HG02852 (cell line): ENCODE data around the gene GOLGA3.
A peak's percentile ranks its signal among the peaks of the same experiment; 100 is the strongest.
"Not testable (repeated sequence)": the region's sequence is repeated elsewhere in the genome, so short reads cannot be mapped to it uniquely, and the experiment has no call there.

Experiments
- ATAC-seq: cut with Tn5 transposase; IDR thresholded peaks from one replicate; pipeline ENCODE4 v1.9.1; 2021; ENCODE audit warnings: mild to moderate bottlenecking, moderate library complexity; ENCODE audit not compliant: unreplicated experiment

GOLGA3 gene

DNA sequence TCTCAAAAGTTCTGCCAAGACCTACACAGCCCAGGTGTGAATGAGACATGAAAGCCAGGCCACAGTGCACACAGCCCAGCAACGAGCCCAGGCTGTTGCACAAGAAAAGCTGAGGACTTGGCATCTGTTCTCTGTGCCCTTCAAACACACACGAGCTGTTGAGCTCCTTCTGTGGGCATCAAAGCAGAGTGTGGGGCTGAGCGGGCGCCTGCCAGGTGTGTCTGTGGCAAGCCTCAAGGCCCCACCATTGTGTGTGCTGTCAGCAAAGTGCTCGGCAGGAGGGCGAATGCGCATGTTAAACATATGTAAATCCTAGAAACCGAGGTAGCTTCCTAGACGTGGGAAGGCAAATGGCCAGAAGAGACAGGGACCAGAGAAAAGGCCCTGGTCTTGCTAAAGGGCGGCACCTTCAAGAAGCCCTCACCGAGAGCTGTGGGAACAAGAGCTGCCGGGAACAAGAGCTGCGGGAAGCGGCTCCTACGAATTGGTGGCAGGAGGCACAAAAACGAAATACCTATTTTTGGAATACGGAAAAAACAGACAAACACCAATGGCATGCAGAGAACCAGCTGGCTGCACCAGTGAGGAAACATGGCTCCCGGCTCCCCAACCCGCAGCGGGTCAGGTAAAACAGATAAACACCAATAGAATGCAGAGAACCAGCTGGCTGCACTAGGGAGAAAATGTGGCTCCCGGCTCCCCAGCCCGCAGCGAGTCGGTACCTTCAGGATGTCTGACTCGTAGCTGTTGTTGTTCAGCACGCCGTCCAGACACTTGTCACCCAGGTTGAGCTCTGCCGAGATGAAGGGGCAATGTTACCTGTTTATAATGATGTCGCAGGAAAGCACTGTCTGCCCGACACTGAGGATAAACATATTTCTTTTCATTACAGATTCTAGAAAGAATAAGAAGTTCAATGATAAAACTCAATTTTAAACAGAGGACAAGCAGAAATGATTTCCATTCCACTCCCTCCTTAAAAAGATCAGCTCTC, 19.0 kb upstream of the GOLGA3 start:
- no peak for ATAC-seq

GRCh38 chr12:132844681-132845080, 16.0 kb upstream of the GOLGA3 start:
- ATAC-seq, result not testable (repeated sequence)

- no peak for ATAC-seq
Observed at GRCh38 chr12:132842449-132843045, 13.9 kb upstream of the GOLGA3 start.

- ATAC-seq, result no peak
Observed at GRCh38 chr12:132841151-132841550, 12.5 kb upstream of the GOLGA3 start.

DNA sequence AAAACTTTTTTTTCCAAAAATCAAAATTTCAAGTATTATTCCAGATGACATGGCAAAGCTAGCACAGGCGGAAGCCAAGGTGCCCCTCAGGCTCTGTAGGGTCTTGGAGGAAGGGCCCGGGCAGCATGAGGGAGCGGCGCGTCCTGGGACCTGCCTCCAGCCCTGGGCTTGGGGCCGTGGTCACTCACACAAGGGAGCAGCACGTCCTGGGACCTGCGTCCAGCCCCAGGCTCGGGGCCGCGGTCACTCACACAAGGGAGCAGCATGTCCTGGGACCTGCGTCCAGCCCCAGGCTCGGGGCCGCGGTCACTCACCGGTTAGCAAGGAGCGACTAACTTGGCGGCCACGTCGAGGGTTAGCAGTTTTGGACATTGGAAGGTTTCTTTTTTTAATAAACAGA, 11.9 kb upstream of the GOLGA3 start:
- no peak for ATAC-seq

GRCh38 chr12:132839558-132840235, 11.0 kb upstream of the GOLGA3 start:
- no peak for ATAC-seq

GRCh38 chr12:132838410-132839080, 9.9 kb upstream of the GOLGA3 start:
- ATAC-seq, result no peak

- ATAC-seq, result no peak
Observed at GRCh38 chr12:132837693-132838409, 9.2 kb upstream of the GOLGA3 start.

GRCh38 chr12:132836795-132837331, 8.2 kb upstream of the GOLGA3 start:
- ATAC-seq, result no peak

DNA sequence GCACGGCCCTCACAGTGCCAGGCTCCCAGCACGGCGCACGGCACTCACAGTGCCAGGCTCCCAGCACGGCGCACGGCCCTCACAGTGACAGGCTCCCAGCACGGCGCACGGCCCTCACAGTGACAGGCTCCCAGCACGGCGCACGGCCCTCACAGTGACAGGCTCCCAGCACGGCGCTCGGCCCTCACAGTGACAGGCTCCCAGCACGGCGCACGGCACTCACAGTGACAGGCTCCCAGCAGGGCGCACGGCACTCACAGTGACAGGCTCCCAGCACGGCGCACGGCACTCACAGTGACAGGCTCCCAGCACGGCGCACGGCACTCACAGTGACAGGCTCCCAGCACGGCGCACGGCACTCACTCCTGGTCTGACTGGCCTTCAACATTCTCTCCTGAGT, 7.6 kb upstream of the GOLGA3 start:
- not testable (repeated sequence) for ATAC-seq

DNA sequence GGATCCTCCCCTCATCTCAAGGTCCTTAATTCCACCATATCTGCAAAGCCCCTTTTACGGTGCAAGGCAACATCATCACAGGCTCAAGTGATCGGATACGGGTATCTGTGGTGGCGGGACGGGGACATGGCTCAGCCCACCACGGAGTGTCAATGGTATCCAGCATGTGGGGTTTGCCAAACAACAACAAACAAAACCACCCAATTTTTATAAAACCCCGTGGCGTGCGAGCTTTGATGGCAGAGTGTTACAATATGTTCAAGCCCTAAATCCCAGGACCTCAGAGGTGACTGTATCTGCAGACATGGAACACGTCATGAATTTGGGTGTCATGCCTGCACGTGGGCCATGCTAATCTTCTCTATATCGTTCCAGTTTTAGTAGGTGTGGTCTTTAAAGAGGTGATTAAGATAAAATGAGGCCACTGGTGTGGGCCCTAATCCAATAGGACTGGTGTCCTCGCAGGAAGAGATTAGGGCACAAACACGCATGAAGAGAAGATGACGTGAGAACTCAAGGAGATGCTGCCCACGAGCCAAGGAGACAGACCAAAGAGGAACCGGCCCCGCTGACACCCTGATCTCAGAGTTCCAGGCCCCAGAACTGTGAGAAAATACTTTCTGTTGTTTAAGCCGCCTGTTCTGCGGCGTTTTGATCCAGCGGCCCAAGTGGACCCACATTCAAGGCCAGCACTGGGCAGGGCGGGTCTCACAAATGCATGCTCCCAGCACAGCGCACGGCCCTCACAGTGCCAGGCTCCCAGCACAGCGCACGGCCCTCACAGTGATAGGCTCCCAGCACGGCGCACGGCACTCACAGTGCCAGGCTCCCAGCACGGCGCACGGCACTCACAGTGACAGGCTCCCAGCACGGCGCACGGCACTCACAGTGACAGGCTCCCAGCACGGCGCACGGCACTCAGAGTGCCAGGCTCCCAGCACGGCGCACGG, 6.7 kb upstream of the GOLGA3 start:
- ATAC-seq, result no peak

- no peak for ATAC-seq
Observed at GRCh38 chr12:132834181-132834711, 5.6 kb upstream of the GOLGA3 start.

- ATAC-seq, result no peak
Observed at GRCh38 chr12:132833341-132833740, 4.7 kb upstream of the GOLGA3 start.

DNA sequence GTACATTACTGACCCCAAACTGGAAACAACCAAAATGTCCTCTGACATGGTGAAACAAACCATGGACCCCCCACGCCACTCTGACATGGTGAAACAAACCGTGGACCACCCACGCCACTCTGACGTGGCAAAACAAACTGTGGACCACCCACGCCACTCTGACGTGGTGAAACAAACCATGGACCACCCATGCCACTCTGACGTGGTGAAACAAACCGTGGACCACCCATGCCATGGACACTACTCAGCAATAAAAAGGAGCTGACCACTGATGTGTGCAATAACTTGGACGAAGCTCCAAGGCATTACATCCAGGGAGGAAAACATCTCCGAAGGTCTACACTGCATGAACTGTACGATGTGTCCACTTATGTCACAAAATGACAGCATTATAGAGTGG, 3.1 kb upstream of the GOLGA3 start:
- no peak for ATAC-seq

DNA sequence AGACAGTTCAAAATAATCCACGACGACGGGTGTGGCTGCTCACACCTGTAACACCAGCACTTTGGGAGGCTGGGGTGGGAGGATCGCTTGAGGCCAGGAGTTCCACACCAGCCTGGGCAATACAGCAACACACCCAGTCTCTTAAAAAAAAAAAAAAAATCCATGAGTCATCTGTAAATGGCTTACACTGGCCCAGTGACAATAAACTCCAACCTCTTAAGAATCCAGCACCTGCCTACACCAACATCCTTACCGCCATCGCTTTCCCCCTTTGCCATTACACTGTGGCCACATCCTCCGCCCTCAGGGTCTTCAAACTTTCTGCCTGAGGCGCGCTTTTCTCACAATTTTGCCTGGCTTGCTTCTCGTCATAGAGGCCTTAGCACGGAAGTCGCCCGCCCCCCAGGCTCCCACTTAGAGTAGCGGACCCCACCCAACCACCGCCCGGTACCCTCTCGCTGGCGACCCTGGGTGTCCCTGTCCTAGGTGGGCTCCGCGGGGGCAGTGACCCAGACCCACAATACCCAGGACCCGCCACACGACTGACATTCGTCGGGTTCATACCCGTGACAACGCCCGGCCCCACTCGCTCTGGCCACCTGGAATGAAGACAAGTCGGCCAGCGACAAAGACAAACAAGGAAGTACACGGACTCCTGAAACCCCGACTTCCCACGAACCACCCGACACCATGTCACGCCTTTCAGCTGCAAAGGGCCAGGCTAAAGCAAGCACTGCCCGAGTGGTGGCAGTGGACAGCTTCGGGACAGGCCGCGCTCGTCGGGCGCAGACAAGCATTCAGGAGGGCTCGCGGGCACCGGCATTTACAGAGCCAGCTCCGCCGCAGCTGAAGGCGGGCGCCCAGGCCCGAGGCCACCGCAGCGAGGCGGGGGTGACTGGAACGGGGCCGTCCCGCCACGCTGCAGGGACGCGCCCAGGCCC, 636 bp downstream of the GOLGA3 start:
- ATAC-seq, result peak; percentile 39

- no peak for ATAC-seq
Observed at GRCh38 chr12:132825861-132826260, 2.8 kb downstream of the GOLGA3 start.

DNA sequence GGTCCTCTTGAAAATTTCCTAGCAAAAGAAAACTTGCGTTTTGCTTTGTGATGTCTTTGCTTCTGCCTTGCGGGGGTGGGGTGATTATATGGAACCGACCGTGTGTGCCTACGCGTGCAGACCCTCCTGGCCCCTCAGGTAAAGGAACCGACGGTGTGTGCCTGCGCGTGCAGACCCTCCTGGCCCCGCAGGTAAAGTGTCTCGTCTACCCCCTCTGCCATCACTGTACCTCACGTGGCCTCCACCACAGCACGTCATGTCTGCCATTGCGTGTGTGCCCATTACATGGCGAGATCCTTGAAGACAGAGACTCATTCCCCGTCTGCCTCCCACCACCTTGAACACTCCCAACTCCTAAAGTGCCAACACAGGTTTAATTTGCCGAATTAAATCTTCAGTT, 3.6 kb downstream of the GOLGA3 start:
- ATAC-seq, result no peak

- ATAC-seq, result no peak
Observed at GRCh38 chr12:132824053-132824452, 4.6 kb downstream of the GOLGA3 start.
